Activated T-cell treated with anti-CD3 and anti-CD28 coated beads, Interleukin-2, amount 50 U/mL, for 24 hours (primary cell): ENCODE measurements around the gene IFT57.

Source experiments
- DNase-seq: peaks from one replicate; pipeline ENCODE4 v3.0.0-alpha.2; 2020
- H3K27ac Mint-ChIP-seq: 2 replicates; pipeline ENCODE4 v1.8.0; 2020; ENCODE audit warnings: mild to moderate bottlenecking, mixed read lengths
- H3K27me3 Mint-ChIP-seq: 2 replicates; pipeline ENCODE4 v1.8.0; 2020; ENCODE audit warnings: mixed read lengths
- H3K36me3 Mint-ChIP-seq: 2 replicates; pipeline ENCODE4 v1.8.0; 2020; ENCODE audit warnings: low read depth, mixed read lengths
- H3K4me1 Mint-ChIP-seq: 2 replicates; pipeline ENCODE4 v1.8.0; 2020; ENCODE audit warnings: low read depth, mixed read lengths
- H3K4me3 Mint-ChIP-seq: 2 replicates; pipeline ENCODE4 v1.8.0; 2020; ENCODE audit warnings: mild to moderate bottlenecking, moderate library complexity, mixed read lengths
- H3K9me3 Mint-ChIP-seq: 2 replicates; pipeline ENCODE4 v1.8.0; 2020; ENCODE audit warnings: mixed read lengths

IFT57 gene

DNA sequence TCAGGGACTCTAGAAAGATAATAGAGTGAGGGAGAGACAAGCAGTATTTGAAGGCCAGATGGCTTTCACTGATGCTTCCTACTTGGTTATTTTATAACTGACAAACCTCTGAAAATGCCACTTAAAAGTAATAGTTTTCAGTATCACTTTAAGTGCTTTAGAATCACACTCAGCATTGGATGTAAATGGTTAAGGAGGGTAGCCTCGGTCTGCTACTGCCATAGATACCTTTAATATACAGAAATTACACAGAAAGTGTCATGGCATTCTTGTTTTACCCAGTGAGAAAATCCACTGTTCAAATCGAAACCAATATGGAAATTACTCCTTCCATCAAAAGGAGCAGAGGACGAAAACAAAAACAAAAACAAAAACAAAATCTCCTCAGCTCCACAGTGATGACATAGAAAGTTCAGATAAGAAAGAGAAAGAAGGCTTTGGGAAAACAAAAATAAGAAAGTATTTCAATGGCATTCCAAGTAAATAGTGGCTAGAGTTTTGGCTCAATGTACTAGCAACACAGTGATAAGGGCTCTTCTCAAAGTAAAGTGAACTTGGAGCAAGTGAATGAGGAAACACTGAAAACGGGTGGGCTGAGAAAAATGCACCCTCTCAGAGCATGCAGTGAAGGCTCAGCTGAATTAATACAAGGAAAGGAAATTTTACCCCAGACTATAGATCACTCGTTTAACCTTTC lies 88.2 kb downstream of the IFT57 start:
- no peaks in the 10 kb centered on the region for H3K27me3 Mint-ChIP-seq
- peaks cover 87% of the 10 kb centered on the region for H3K4me1 Mint-ChIP-seq
- peaks cover 98% of the 10 kb centered on the region for H3K36me3 Mint-ChIP-seq
- H3K9me3 Mint-ChIP-seq = peaks cover 3% of the 10 kb centered on the region
- peak overlapping the region; percentile 96 for H3K27ac Mint-ChIP-seq
- peak overlapping the region; percentile 46 for H3K4me3 Mint-ChIP-seq
- DNase-seq = no peak

- peak overlapping the region; percentile 96 for H3K27ac Mint-ChIP-seq
- peaks cover 96% of the 10 kb centered on the region for H3K4me1 Mint-ChIP-seq
- peaks cover 10% of the 10 kb centered on the region for H3K9me3 Mint-ChIP-seq
- no peak for DNase-seq
- H3K4me3 Mint-ChIP-seq = peak overlapping the region; percentile 46
- no peaks in the 10 kb centered on the region for H3K27me3 Mint-ChIP-seq
- peaks cover 98% of the 10 kb centered on the region for H3K36me3 Mint-ChIP-seq
Observed at GRCh38 chr3:108133048-108133369, 89.2 kb downstream of the IFT57 start.

DNA sequence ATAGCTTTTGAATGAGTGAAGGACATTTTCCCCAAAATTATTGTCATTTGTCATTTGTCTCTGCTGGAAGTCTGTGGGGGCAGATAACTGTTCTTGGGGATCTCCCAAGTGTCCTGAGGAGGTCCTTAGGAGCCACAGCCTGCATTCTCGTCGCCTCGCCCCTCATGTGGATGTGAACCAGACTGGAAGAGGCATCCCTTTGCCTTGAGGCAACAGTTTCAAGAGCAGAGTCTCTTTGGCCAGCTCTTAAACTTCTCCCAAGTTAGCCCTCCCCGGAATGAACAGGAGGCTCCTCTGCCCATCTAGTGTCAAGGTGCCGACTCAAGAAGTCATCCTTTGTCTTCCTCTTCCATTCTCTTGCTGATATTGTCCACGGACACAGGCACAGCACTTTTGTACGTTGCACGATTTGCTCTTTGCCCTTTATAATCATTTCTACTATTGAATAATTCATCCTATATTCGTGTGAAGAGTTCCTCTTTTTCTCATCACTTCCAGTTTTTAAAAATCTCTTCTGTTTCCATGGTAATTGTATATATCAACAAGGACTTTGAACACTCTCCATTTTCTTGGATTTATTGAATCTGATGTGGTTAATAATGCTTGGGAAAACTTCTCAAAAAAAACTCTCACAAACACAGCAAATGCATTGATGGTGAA lies 90.6 kb downstream of the IFT57 start:
- peak overlapping the region; percentile 46 for H3K4me3 Mint-ChIP-seq
- H3K27ac Mint-ChIP-seq = peak overlapping the region; percentile 96
- no peaks in the 10 kb centered on the region for H3K27me3 Mint-ChIP-seq
- DNase-seq = no peak
- H3K4me1 Mint-ChIP-seq = peaks cover 92% of the 10 kb centered on the region
- peaks cover 97% of the 10 kb centered on the region for H3K36me3 Mint-ChIP-seq
- peaks cover 10% of the 10 kb centered on the region for H3K9me3 Mint-ChIP-seq

DNA sequence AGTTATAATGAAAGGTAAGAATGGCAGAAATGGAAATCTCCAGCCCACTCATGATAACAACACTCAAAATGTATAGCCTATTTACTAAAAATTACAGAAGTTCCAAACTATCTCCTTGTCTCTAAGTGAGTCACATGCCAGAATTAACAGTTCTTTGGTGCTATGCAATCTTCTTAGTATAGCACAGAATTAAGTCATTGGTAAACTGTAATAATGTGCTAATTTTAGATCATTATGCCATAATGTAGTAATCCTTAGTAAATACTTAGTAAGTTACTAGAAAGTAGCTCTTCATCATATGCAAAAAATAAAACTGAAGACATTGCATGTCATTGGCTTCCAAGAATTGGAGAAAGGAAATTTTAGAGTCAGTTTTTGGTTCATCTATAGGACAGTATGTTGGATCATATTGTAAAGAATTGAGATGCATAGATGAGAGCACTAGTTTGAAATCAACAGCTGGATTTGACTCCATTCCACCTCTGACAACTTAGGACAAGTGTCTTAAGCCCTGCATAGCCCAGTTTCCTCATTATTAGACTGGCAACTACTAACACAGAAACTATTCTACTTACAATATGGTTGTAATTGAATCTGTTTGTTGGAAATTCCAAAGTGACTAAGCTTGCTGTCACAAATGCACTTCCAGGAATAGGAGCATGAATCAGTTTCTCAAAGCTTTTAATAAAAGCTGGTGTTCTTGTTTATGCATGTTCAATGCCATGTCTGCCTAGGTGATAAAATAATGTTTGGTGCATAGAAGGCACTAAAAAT lies 91.3 kb downstream of the IFT57 start:
- H3K27me3 Mint-ChIP-seq = no peaks in the 10 kb centered on the region
- peak overlapping the region; percentile 96 for H3K27ac Mint-ChIP-seq
- peak overlapping the region; percentile 46 for H3K4me3 Mint-ChIP-seq
- peaks cover 95% of the 10 kb centered on the region for H3K36me3 Mint-ChIP-seq
- H3K9me3 Mint-ChIP-seq = peaks cover 7% of the 10 kb centered on the region
- no peak for DNase-seq
- H3K4me1 Mint-ChIP-seq = peaks cover 89% of the 10 kb centered on the region

DNA sequence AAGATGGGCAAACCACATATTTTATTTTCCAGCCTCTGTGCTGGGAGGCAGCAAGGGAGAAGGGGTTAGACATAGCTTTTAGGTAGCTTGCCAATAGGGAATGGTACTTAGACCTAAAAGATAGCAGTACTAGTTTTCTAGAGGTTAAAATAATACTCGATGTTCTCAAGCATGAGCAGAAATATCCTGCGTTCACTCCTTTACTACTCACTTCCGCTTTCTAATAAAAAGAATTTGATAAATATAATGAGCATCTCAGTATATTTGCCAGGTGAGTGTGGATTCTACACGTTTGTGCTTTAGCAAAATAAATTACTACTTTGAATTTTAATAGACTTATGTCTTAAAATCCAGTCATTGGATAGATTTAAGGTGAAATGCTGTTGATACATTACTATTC lies 92.0 kb downstream of the IFT57 start:
- peak overlapping the region; percentile 96 for H3K27ac Mint-ChIP-seq
- H3K27me3 Mint-ChIP-seq = no peaks in the 10 kb centered on the region
- H3K4me1 Mint-ChIP-seq = peaks cover 86% of the 10 kb centered on the region
- peaks cover 95% of the 10 kb centered on the region for H3K36me3 Mint-ChIP-seq
- no peak for DNase-seq
- peak overlapping the region; percentile 46 for H3K4me3 Mint-ChIP-seq
- H3K9me3 Mint-ChIP-seq = peaks cover 7% of the 10 kb centered on the region

- peaks cover 82% of the 10 kb centered on the region for H3K4me1 Mint-ChIP-seq
- H3K4me3 Mint-ChIP-seq = peak overlapping the region; percentile 90
- H3K9me3 Mint-ChIP-seq = peaks cover 7% of the 10 kb centered on the region
- peak; percentile 65 for DNase-seq
- peak overlapping the region; percentile 97 for H3K27ac Mint-ChIP-seq
- H3K36me3 Mint-ChIP-seq = peaks cover 71% of the 10 kb centered on the region
- H3K27me3 Mint-ChIP-seq = no peaks in the 10 kb centered on the region
Observed at GRCh38 chr3:108127301-108127988, 94.8 kb downstream of the IFT57 start.

DNA sequence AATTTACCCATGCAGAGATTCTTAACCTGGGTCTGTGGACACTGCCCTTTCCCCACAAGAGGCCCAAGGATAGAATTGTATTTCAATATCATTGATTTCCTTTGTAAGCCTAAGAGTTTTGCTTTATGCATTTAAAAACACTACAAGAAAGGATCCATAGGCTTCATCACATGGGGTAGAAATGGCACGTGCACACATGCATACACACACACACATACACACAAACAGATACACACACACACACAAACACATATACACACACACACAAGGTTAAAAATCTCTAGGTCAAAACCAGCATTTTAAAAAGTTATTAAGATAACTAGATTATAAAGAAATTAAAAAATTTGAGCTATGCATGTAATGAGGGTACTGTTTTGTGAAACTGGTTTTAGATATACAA lies 95.9 kb downstream of the IFT57 start:
- Mint-ChIP-seq H3K27me3 (no peaks in the 10 kb centered on the region), H3K27ac (peak overlapping the region; percentile 100), H3K9me3 (peaks cover 7% of the 10 kb centered on the region)

DNA sequence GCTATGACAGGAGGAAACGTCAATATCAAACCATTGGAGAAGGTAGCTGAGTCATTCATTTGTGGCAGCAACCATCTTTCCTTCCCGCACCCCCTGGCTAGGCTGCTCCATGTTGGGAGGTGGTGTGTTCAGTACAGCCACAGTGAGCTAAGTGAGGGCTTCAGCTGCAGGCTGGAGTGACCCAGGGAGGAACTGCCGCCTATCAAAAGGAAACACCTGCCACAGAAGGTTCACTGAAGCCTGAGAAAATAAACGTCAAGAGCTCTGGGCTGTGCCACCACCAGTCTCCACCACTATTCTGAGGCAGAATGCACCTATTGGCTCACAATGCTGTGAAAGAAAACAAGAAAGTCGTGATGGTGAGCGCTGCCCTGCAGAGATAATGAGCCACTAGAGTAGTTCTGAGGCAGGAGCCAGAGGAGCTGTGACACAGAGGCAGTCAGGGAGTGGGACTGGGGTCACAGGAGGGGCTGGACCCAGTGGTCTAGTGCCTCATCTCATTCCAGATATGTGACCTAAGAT lies 96.6 kb downstream of the IFT57 start:
- H3K4me1 Mint-ChIP-seq = peaks cover 81% of the 10 kb centered on the region
- H3K27me3 Mint-ChIP-seq = no peaks in the 10 kb centered on the region
- peaks cover 7% of the 10 kb centered on the region for H3K9me3 Mint-ChIP-seq
- peak overlapping the region; percentile 100 for H3K27ac Mint-ChIP-seq
- peak overlapping the region; percentile 90 for H3K4me3 Mint-ChIP-seq
- DNase-seq = peak; percentile 76
- H3K36me3 Mint-ChIP-seq = peaks cover 53% of the 10 kb centered on the region

More for the DNA sequence above, 95.9 kb downstream of the IFT57 start:
- Mint-ChIP-seq H3K4me3 (peak overlapping the region; percentile 90), H3K4me1 (peaks cover 81% of the 10 kb centered on the region), H3K36me3 (peaks cover 60% of the 10 kb centered on the region)
- no peak for DNase-seq

DNA sequence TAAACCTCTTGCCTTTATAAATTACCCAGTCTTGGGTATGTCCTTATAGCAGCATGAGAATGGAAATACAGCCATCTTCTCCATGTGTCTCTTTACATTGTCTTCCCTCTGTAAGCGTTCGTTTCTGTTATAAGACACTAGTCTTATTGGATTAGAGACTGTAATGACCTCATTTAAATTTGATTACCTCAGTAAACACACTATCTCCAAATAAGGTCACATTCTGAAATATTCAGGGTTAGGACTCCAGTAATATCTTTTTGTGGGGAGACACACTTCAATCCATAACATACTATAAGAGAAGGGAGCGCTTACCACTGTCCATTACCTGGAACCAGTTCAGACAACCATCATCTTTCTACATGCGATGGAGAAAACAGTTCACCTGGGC lies 97.1 kb downstream of the IFT57 start:
- peak overlapping the region; percentile 90 for H3K4me3 Mint-ChIP-seq

DNA sequence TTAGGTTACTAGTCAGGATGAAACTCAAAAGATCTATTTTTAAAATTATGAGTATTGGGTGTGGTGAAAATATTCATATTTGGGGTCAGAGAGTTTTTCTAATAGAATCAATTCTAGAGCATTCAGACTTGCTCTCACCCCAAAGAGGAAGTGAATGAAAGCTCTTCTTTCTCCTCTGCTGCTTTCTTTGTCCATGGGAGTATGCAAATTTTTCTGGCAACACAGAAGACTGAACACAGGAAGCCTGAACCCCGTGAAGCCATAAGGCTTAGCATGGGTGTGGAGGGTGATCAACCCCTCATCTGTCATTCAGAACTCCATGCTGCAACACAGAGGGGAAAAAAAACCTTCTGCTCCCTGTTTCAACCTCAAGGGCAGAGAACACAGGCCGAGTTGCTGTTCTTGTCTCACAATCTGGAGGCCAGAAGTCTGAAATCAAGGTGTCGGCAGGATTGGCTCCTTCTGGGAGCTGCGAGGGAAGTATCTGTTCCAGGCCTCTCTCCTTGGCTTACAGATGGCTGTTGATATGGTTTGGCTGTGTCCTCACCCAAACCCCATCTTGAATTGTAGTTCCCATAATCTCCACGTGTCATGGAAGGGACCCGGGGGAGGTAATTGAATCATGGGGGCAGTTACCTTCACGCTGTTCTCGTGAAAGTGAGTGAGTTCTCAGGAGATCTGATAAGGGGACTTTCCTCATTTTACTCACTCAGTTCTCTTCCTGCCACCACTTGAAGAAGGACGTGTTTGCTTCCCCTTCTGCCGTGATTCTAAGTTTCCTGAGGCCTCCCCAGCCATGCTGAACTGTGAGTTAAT lies 97.7 kb downstream of the IFT57 start:
- DNase-seq = peak; percentile 82
- Mint-ChIP-seq H3K4me3 (peak overlapping the region; percentile 90), H3K27me3 (no peaks in the 10 kb centered on the region), H3K4me1 (peaks cover 78% of the 10 kb centered on the region), H3K36me3 (peaks cover 44% of the 10 kb centered on the region), H3K27ac (peak overlapping the region; percentile 100), H3K9me3 (peaks cover 7% of the 10 kb centered on the region)

More for the DNA sequence above, 97.1 kb downstream of the IFT57 start:
- Mint-ChIP-seq H3K27ac (peak overlapping the region; percentile 100), H3K4me1 (peaks cover 78% of the 10 kb centered on the region), H3K9me3 (peaks cover 7% of the 10 kb centered on the region), H3K36me3 (peaks cover 48% of the 10 kb centered on the region), H3K27me3 (no peaks in the 10 kb centered on the region)
- no peak for DNase-seq

GRCh38 chr3:108123326-108123725 lies 98.9 kb downstream of the IFT57 start:
- DNase-seq = no peak
- peak overlapping the region; percentile 90 for H3K4me3 Mint-ChIP-seq
- peaks cover 3% of the 10 kb centered on the region for H3K9me3 Mint-ChIP-seq
- peaks cover 78% of the 10 kb centered on the region for H3K4me1 Mint-ChIP-seq
- H3K27ac Mint-ChIP-seq = peak overlapping the region; percentile 100
- peaks cover 32% of the 10 kb centered on the region for H3K36me3 Mint-ChIP-seq
- H3K27me3 Mint-ChIP-seq = no peaks in the 10 kb centered on the region

DNA sequence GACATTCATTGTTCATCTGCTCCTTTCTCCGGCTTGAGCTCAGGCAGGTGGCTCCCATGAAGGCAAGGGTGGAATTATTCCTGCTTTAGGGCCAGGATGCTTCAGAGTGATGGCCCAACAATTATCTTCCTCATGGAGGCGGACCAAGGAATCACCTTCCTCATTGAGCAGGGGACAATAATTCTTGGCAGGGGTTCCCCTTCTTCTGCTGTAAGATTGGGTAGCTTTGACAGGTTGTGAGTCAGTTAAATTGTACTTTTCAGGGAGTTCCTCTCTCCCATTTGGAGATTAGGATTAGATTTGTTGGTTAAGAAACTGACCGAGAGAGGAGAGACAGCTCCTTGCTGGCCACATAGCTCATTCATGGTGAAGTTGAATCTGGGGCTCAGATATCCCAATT lies 99.9 kb downstream of the IFT57 start:
- Mint-ChIP-seq H3K36me3 (peaks cover 21% of the 10 kb centered on the region), H3K27me3 (no peaks in the 10 kb centered on the region), H3K9me3 (no peaks in the 10 kb centered on the region), H3K4me1 (peaks cover 79% of the 10 kb centered on the region), H3K4me3 (no peak overlapping the region), H3K27ac (peak overlapping the region; percentile 10)
- no peak for DNase-seq

DNA sequence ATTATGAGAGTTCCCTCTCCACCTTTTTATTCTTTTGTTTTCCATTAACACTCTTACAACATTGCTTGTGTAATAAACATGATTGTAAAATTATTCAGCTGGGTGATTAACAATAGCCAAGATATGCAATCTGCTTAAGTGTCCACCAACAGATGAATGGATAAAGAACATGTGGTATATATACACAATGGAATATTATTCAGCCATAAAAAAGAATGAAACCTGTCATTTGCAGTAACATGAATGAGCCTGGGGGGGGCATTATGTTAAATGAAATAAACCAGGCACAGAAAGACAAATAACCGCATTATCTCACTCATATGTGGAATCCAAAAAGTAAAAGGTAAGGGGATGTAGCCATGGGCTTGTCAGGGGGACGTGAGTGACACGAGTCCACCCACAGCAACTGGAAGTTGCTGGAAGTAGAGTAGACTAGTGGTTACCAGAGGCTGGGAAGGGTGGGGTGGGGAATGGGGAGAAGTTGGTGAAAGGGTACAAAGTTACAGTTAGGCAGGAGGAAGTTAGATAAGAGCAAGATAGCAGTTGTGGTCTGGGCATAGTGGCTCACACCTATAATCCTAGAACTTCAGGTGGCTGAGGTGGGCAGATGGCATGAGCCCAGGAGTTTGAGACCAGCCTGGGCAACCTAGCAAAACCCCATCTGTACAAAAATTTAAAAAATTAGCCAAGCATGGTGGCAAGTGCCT lies 102.7 kb downstream of the IFT57 start:
- H3K4me3 Mint-ChIP-seq = no peak overlapping the region
- H3K27ac Mint-ChIP-seq = peak overlapping the region; percentile 92
- H3K27me3 Mint-ChIP-seq = no peaks in the 10 kb centered on the region
- H3K36me3 Mint-ChIP-seq = no peaks in the 10 kb centered on the region
- peaks cover 68% of the 10 kb centered on the region for H3K4me1 Mint-ChIP-seq
- H3K9me3 Mint-ChIP-seq = no peaks in the 10 kb centered on the region
- DNase-seq = no peak
